ENCODE measurements around the gene ICAM5.

The ICAM5 gene

DNA sequence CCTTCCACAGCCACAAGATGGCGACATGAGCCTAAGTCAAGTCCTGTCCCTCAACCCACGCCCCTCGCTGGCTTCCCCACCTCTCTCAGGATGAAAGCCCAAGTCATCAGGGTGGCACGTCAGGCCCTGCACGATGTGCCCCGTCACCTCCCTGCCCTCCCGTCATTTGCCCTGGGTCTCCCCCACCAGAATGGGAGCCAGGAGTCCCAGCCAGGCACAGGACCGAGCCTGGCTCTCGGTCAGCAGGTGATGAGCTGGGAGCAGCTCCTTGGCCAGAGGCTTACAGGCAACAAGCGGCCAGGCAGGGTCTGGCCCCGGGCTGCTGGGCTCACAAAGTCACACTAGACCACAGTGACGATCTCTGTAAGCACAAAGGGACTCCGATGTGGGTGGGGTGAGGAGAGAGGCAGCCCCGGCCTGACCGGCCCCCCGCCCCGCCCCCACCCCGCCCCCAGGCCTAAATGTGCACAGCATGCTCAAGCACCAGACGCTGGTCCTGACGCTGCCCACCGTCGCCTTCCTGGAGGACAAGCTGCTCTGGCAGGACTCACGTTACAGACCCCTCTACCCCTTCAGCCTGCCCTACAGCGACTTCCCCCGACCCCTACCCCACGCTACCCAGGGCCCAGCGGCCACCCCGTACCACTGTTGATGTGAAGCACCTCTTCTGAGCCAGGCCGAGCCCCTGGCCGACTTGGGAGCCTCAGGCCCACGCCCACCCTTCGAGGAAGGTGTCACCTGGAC is 30.4 kb upstream of the ICAM5 start:
- H3K4me3 ChIP-seq (replicated peaks in 1 of 2; ENCODE audit: low read depth in 2 of 2, low read length in 2 of 2) = no peak overlapping the region
- peak; percentile 89 to 90 for DNase-seq (ENCODE audit: low read depth in 2 of 2)
- TF ChIP-seq, protein P1, sequence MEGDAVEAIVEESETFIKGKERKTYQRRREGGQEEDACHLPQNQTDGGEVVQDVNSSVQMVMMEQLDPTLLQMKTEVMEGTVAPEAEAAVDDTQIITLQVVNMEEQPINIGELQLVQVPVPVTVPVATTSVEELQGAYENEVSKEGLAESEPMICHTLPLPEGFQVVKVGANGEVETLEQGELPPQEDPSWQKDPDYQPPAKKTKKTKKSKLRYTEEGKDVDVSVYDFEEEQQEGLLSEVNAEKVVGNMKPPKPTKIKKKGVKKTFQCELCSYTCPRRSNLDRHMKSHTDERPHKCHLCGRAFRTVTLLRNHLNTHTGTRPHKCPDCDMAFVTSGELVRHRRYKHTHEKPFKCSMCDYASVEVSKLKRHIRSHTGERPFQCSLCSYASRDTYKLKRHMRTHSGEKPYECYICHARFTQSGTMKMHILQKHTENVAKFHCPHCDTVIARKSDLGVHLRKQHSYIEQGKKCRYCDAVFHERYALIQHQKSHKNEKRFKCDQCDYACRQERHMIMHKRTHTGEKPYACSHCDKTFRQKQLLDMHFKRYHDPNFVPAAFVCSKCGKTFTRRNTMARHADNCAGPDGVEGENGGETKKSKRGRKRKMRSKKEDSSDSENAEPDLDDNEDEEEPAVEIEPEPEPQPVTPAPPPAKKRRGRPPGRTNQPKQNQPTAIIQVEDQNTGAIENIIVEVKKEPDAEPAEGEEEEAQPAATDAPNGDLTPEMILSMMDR (IDR thresholded peaks at IDR 0.05; ENCODE audit: low read depth, low read length) = peak; percentile 71

DNA sequence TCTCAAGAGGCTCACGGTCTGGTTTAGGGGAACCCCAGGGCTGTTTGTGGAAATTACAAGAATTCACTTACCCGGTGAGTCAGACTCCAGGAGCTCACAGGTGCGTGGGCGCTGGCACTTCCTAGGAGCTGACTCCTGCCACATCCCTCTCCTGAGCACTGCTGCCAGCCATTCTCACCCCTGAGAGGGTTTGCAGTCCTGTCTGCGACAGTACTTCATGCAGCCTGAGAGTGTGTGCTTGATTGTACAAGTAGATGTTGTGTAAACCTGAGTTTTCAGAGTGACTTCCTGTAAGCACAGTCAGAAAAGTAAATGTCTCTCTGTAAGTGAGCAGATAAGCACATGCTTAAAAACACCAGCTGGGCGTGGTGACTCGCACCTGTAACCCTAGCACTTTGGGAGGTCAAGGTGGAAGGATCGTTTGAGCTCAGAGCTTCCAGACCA is 29.6 kb upstream of the ICAM5 start:
- no peak overlapping the region for H3K4me3 ChIP-seq (replicated peaks in 1 of 2; ENCODE audit: low read depth in 2 of 2, low read length in 2 of 2)
- DNase-seq (ENCODE audit: low read depth in 2 of 2) = no peak
- TF ChIP-seq, protein P1 (IDR thresholded peaks at IDR 0.05; ENCODE audit: low read depth, low read length) = no peak

DNA sequence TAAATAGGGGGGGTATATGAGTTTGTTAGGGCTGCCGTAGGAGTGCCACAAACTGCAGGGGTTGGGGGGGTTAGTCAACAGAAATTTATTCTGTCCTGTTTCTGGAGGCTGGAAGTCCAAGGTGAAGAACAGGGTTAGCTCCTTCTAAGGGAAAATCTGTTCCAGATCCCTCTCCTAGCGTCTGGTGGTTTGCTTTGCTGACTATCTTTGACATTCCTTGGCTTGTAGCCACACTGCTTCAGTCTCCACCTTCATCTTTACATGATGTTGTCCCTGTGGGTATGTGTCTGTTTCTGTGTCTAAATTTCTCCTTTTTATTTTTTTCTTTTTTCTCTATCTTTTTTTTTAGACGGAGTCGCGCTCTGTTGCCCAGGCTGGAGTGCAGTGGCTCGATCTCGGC is 27.0 kb upstream of the ICAM5 start:
- peak; percentile 36 to 40 for DNase-seq (ENCODE audit: low read depth in 2 of 2)
- TF ChIP-seq, protein P1 (IDR thresholded peaks at IDR 0.05; ENCODE audit: low read depth, low read length) = no peak
- H3K4me3 ChIP-seq (replicated peaks in 1 of 2; ENCODE audit: low read depth in 2 of 2, low read length in 2 of 2) = no peak overlapping the region

DNA sequence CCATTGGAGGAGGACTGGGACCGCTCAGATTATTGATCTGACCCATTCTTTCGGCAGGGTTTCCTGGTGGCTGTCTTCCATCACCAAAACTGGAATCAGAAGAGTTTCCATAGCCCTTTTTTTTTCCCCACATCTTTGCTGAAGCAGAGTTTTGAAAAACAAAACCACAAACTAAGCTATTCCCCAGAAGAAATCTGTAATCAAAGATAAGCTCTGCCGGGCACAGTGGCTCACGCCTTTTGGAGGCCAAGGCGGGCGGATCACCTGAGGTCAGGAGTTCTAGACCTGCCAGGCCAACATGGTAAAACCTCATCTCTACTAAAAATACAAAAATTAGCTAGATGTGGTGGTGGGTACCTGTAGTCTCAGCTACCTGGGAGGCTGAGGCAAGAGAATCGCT is 23.0 kb upstream of the ICAM5 start:
- DNase-seq (ENCODE audit: low read depth in 2 of 2) = no peak
- H3K4me3 ChIP-seq (replicated peaks in 1 of 2; ENCODE audit: low read depth in 2 of 2, low read length in 2 of 2) = no peak overlapping the region
- TF ChIP-seq, protein P1 (IDR thresholded peaks at IDR 0.05; ENCODE audit: low read depth, low read length) = no peak

DNA sequence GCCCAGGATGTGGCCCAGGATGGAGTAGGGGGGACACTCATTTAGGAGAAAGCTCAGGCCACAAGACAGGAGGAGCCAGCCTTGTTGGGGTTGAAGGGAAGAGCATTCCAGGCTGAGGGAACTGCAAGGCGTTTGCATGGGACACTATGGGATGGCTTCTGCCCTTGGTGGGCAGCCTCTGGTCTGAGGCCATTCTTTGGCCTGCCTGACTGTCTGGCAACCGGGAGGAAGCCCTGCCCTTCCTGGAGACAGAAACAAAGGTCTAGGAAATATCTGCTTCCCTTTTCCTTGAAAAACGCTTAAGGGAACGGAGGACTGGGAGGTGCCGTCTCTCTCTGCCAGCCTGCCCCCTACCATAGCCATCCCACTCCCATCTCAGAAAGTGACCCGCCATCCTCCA is 21.7 kb upstream of the ICAM5 start:
- TF ChIP-seq, protein P1 (IDR thresholded peaks at IDR 0.05; ENCODE audit: low read depth, low read length) = no peak
- no peak for DNase-seq (ENCODE audit: low read depth in 2 of 2)
- H3K4me3 ChIP-seq (replicated peaks in 1 of 2; ENCODE audit: low read depth in 2 of 2, low read length in 2 of 2) = no peak overlapping the region

DNA sequence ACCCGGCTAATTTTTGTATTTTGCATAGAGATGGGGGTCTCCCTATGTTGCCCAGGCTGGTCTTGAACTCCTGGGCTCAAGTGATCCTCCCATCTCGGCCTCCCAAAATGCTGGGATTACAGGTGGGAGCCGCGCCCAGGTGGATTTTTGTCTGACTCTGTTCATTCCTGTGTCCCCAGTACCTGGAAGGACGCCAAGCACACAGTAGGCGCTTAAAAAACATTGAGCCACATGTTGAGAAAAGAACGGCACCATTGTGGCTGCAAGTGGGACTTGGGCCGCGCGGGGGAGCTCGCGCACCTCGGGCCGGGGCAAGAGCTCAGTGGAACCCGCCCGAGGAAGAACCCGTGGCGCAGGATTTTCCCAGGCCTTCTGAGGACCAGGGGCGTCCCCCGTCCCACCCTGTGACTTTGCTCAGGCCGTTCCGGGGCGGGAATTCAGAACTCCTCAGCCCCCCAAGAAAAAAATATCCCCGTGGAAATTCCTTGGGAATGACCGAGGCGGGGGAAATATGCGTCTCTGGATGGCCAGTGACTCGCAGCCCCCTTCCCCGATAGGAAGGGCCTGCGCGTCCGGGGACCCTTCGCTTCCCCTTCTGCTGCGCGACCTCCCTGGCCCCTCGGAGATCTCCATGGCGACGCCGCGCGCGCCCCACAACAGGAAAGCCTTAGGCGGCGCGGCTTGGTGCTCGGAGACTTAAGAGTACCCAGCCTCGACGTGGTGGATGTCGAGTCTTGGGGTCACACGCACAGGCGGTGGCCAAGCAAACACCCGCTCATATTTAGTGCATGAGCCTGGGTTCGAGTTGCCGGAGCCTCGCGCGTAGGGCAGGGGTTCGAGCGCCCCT is 20.2 kb upstream of the ICAM5 start:
- peak; percentile 82 to 85 for DNase-seq (ENCODE audit: low read depth in 2 of 2)
- H3K4me3 ChIP-seq (replicated peaks in 1 of 2; ENCODE audit: low read depth in 2 of 2, low read length in 2 of 2) = peak overlapping the region in 1 of 2 donors; percentile 66

More for the DNA sequence above, 20.2 kb upstream of the ICAM5 start:
- TF ChIP-seq, protein P1 (IDR thresholded peaks at IDR 0.05; ENCODE audit: low read depth, low read length) = peak; percentile 98
